HG02798 (cell line): ENCODE results near the gene ADGRL3.

Experiments used
- ATAC-seq: cut with Tn5 transposase; IDR thresholded peaks from one replicate; pipeline ENCODE4 v1.9.1; 2021; ENCODE audit warnings: mild to moderate bottlenecking; ENCODE audit not compliant: unreplicated experiment, poor library complexity

Gene ADGRL3

DNA sequence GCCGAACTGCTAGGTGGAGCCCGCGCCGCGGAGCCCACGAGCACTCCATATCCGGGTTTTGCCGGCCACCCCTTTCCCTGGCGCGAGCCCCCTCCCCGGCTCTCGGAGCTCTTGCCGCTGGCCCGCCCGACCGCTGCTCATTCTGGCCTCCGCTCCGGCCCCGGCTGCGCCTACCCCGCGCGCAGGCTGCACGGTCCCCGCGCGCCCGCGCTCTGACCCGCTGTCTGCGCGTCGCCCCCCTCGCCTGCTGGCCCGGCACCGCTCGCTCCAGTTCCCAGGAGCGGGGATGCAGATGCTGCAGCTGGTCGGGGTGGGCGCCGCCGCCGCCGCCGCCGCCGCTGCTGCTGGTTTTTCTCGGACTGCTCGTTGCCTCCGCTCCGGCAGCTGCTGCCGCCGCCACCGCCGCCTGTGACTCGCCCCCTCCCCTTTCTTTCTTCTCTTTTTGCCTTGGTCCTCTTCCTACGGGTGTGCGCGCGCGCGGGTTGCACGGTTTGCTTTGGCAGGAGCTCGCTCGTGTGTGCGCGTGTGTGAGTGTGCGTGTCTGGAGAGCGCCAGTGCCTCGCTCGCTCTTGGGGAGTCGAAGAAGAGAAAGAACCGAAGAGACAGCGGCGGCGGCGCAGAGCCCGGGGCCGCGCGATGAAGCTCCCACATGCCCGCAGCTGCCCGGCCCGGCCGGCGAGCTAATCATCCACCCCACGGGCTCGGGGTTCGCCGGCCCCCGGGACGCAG is at the start of gene ADGRL3:
TSS of gene ADGRL3 (plus strand) at position 140 of the 729 bp plus-strand sequence.
- ATAC-seq = no peak

DNA sequence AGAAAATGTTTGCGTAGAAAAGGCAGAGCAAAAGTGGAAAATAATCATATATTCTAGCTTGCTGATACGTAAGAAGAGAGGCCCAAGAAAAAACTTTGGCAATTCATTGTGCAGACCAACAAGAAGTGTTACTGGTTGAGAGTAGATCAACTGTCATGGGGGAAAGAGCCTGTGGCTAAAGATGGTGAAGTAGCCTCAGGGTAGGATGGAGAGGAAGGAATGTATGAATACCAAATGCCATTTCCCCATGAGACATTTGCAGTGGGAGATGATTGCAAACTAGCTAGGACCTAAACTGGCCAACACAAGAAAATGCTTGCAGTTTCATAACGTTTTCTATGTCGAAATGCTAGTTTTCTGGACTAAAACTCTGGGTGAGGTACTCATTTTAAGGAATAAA is 47.7 kb upstream of the ADGRL3 start:
- ATAC-seq = no peak

DNA sequence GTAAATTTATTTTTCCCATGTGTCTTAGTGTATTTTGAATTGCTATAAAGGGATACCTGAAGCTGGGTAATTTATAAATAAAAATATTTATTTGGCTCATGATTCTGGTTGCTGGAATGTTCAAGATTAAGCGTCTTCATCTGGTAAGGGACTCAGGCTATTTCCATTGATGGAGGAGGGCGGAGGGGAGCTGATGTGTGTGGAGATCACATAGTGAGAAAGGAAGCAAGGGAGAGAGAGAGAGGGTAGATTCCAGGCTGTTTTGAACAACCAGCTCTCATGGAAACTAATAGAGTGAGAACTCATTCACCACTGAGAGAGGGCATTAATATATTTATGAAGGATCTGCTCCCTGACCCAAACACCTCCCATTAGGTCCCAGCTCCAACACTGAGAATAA is 39.6 kb upstream of the ADGRL3 start:
- ATAC-seq = no peak

DNA sequence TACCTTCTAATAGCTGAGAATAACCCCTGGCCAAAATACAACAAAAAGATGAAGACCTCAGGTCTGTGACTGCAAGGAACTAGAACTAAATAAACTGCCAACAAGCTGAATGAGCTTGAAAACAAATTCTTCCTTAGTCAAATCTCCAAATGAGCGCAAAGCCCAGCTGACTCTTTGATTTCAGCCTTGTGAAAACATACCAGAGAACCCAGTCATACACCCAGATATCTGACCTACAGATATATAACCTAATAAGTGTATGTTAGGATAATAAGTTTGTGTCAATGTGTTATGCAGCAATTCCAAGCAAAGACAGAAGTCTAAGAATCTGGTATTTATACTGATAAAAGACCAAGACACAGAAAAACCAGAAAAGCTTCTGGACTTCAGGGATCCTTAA is 38.0 kb upstream of the ADGRL3 start:
- ATAC-seq = no peak

DNA sequence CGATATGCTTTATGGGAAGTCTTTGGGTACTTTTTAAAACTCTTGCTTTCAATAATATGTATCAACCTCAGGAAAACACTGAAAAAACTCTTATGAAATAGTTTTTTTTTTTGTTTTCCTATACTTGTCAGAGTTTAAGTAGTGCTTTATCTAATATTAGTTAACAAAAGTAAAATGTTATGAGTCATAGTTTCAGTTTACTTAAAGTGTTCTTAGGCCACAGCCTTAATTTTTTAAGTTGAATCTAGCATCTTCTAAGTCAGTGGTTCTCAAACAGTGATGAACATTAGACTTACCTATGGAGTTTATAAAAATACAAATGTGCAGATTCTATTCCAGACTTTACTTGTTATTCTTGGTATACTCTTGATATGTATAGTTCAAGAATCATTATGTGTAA is 26.3 kb upstream of the ADGRL3 start:
- ATAC-seq = no peak

DNA sequence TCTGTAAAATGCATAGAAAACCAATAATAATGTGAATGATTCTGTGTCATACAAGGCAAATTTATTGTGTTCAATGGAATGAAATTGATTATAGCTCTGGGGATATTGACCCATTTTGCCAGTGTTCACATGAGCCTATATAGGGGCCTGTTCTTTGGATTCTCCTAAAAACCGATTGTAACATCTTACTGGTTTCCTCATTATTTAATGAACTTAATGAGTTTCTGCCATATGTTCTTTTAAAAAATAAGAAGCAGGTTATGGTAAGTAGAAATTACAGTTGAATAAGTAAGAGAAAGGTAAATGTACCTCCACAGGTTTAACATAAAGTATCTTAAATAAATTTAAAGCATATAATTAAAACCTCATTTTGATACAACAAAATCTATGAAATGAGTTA is 24.6 kb upstream of the ADGRL3 start:
- no peak for ATAC-seq

DNA sequence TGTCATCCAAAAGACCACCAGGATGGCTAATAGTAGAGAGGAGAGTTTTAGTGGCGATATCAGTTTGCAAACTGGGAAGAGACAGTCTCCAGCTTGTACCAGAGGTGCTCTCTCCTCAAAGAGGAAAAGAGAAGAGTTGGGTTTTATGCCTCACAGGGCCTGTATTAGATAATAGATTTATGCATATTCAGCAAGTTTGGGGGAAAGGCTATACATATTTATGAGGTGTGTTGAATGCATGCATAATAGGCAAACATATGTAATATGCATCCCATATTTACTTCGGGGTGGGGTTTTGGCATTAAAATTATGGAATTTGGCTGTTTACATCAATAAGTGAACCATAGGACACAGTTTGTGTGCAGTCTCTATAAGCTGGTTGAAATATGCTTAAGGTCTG is 22.8 kb upstream of the ADGRL3 start:
- ATAC-seq = no peak

DNA sequence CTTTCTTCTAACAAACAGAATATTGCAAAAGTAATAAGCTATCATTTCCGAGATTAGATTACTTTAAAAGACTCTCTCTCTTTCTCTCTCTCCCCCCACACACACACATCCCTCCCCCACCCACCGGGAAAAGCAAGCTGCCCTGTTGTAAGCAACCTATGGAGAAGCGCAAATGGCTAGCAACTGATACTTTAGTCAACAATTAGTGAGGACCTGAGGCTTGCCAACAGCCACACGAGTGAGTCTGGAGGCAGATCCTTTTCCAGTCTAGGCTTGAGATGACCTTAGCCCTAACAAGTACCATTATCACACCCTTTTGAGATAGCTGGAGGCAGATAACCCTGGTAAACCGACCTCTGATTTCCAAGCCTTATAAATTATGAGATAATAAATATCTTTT is 19.7 kb upstream of the ADGRL3 start:
- ATAC-seq = no peak

DNA sequence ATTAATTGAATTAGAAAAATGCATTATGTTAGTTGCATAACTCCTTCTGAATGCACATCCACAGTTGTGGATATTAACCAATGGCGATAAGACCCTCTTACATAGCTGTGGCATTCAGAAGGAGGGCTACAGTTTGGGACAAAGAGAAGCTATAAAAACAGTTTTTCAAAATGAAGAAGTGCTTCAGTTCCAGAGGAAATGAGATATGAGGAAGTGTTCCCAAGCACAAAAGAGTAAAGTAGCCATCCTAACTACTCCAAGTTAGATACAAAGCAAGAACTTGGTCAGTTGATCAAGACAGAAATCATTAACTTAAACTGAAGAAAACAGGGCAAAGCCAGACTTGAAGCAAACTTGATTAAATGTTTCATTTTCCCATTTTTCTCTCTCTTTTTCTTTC is 17.2 kb upstream of the ADGRL3 start:
- no peak for ATAC-seq

DNA sequence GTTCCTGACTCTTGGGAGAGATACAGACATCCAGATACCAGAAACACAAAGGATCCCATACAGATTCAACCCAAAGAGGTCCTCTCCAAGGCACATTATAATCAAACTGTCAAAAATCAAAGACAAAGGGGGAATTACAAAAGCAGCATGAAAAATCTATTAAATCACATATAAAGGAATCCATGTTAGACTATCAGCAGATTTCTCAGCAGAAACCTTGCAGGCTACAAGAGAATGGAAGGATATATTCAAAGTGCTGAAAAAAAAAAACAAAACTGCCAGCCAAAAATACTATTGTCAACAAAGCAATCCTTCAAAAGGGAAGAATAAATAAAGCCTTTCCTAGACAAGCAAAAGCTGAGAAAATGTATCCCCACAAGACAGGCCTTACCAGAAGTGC is 14.8 kb upstream of the ADGRL3 start:
- ATAC-seq = no peak

DNA sequence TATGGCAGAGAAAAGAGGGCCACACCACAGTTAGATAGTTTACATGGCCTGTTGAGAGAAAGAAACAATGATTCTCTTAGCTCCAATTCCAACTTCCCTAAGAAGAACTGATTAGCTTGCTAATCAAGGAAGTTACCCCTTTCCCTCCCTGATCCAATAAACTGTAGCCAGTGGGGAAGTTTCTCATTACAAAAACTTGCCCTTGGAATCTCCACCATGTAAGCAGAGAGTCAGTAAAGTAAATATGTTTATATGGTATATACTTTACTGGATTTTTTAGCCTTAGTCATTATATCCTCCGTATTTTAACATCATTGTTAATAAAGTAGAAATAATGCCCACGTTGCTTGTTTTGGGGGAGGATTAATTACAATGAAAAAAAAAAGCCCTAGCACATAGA is 7.7 kb upstream of the ADGRL3 start:
- no peak for ATAC-seq

DNA sequence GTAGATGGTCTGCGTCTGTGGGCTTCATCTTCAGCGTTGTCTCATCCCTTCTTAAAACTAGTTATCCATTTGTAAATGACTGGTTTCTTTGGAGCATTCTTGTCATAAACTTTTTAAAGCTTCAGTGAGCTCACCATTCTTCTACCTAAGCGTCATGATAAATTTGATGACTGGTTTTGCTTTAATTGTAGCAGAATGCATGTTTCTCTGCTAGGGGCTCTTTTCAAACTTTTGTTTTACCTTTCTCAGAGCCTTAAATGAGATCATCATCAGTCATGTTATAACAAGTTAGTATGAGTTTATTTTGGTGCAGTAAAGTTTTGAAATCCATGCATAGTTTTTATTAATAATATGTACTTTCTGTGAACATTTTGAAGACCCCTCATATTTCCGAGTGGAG is 6.3 kb upstream of the ADGRL3 start:
- no peak for ATAC-seq

DNA sequence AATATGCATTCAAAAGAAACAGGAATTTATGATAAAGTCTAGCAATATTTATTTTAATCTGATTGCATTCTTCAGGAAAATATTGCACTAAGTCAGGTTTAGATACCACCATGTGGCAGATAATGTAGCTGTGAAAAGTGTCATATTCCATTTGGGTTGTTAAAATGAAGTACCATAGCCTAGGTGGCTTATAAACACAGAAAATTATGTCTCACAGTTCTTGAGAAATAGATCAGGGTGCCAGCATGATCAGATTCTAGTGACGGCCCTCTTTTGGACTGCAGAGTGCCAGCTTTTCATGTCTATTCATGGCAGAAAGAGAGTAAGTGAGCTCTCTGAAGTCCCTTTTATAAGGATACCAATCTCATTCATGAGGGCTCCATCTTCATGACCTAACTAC is 5.6 kb upstream of the ADGRL3 start:
- no peak for ATAC-seq

DNA sequence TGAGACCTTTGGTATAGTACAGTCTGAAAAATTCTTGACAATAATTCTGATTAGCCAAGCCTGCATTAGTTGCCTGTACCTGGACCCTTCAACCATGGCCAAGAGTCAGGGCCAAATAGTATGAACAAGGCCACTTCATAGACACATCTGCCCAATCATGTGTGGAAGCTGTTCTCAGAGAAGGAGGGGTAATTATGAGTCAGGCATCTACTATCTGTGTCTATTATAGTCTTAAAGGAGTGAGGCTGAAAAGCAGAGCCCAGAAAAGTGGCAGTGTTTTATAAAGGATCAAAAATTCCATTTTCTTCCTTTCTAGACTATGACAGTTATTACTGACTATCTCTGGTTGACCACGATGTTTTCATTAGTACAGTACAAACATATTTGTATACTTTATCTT is 5.0 kb upstream of the ADGRL3 start:
- ATAC-seq = no peak

DNA sequence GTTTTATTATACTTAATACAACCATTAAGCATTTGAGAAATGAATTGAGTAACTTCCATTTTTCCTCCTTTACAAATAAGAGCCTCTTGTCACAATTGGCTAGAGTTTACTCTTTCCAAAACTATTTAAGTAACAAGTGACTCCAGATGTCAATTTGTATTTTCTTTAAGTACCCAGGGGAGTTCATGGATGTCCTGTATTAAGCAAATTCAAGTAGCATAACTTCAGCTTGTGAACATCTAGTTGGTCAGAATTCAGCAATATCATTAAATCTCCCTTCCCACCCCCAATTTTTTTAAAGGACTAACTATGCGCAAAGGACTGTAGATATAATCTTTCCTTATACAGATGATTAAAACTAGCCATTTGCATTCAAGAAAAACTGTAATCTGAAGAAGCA is 1.4 kb upstream of the ADGRL3 start:
- ATAC-seq = no peak

DNA sequence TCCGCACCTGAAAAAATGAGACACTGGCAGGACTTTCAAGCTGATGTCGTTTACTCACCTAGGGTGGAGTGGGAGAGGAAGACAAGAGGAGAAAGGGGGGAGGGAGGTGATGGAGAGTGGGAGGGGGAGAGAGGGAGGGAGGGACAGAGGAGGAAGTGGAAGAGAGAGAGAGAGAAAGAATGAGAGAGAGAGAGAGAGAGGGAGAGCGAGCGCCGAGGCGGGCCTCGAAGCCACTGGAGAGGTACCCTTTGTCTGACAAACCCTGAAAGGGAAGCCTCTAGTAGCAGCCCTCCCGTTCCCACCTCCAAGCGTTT is 296 bp upstream of the ADGRL3 start:
- no peak for ATAC-seq

DNA sequence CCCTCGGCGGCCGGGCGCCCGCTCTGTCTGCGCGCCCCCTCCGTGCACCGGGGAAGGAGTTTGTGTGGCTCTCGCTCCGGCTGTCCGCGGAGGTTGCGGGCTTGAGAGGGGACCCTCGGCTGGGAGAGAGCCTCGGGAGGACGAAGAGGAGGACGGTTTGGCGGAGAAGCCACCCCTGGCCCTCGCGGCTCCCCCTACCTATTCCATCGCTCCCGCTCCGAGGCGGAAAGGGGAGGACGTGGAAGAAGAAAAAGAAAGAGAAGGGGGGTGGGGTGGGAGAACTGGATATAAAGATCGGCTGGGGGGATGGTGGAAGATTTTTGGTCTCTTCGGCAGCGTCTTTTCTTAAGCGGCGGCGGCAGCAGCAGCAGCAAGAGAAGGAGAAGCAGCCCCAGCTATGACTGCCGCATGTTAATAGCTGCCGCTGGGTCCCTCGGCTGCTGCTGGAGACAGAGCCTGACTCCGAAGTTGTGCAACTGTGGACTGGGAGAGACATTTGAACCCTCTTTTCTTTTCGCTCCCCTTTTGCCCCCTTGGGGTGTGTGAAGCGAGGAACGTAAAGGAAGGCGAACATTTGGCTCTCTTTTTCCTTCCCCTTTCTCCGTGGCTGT is 895 bp downstream of the ADGRL3 start:
- ATAC-seq = no peak

DNA sequence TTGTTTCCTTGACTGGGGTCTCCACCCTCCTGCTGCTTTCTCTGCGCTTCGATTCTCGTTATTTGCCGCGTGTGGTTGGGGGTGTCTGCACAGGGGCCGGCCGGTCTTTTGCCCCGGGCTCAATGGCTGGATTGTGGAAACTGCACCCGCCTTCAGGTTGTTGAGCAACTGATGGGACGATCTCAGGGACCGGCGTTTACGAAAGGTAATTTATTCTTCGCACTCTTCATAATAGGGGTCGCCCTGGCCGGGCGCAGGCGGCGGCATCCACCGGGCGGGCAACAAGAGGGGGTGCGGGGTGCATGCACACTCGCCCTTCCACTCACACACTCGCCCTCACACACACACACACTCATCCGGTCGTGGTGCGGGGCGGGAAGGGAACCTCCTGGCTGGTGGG is 1.4 kb downstream of the ADGRL3 start:
- ATAC-seq = no peak

DNA sequence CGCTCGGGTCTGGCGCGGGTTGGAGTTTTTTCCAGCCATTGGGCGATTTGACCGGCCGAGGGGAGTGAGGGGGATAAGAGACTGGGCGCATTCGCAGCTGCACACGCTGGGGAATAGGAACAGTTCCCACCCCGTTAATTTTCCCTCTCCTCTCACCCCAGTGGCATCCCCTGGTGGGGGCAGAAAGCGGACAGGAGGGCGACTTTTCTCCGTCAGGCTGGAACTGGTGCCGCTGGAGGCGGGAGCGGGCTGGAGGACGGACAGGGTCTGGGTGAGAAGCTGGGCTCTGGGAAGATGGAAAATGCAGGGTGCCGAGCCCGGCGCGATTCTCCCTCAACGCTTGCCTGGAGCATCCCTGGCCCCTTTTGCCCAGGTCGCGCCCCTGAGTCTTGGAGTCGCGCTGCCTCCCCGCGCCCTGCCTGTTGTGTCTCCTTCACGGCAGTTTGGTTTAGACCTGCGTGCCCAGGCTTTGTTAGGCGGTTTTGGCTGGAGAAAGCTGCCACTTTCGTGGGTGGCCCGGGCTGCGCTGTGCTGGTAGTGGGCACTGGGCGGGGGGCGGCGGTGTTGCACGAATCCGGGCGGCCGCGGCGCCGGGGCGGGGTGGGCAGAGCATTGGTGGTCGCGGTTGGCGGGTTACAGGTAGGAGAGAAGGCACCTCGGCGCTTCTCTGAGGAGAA is 2.0 kb downstream of the ADGRL3 start:
- no peak for ATAC-seq

DNA sequence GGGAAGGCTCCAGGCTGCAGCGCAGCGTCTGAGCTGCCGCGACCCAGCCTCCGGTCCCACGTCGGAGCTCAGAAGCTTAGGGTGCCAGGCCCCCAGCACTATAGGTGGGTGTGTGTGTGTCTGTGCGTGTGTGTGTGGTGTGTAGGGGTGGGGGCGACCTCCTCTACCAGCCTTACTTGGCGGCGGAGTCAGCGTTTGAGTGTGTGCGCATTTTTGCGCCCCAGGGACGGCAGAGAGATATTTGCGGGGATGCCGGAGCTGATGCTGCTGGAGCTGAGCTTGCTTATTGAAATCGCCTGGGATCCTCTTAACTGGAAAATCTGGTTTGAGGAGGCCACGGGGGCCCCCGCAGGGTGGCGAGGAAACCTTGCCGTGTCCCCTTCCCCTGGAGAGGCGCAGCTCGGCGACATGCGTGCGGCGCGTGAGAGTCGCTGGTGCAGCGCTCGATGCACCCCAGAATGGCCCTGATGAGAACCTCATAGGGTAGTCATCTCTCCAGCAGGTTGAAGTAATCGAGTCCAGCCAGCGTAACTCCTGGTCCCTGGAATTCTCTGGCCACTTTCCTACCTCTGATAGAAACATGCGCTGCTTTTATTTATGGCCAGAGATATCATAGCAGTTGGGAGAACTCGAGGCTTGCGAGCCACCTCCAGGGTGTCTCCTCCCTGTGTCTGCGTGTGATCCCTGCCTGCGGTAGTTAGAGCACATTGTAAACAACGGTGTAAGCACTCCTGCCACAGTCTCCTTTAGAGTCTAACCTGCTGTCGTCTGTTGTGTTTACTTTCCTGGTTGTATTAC is 2.7 kb downstream of the ADGRL3 start:
- ATAC-seq = no peak

DNA sequence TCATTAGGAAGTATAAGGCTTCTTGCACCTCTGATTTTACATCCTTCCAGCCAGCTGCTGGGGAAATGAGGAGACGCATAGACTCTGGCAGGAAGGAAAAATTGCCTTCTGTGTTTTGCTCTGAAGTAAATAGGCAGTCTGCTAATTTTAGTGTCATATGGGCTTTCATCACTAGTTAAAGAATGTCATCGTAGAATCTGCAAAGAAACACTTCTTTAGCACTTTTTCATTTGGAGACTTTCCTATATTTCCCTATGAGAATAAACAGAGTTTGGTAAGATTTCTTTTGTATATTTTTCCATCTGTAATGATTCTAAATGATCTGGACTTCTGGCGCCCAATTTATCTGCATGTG is 3.3 kb downstream of the ADGRL3 start:
- ATAC-seq = no peak
